HTERT RPE-1 (cell line): ENCODE measurements around the gene FUT8.

Experiments
- in situ Hi-C: fragments of 300-500 bp; cut with MboI; formaldehyde crosslinking; loops from 4 replicates; pipeline ENCODE4 v1.14.3; 2020; ENCODE audit warnings: low sequenced_read_pairs

The FUT8 gene

GRCh38 chr14:65550779-65551643 is 138.5 kb downstream of the FUT8 start:
- in situ Hi-C loops, result no loop called here

- in situ Hi-C loops, result no loop called here
These were observed 140.2 kb downstream of the FUT8 start for GRCh38 chr14:65552724-65553123.

GRCh38 chr14:65554837-65555236 is 142.3 kb downstream of the FUT8 start:
- in situ Hi-C loops, result no loop called here

- in situ Hi-C loops, result no loop called here
These were observed 142.8 kb downstream of the FUT8 start for GRCh38 chr14:65555358-65555757.

- in situ Hi-C loops, result no loop called here
These were observed 145.8 kb downstream of the FUT8 start for GRCh38 chr14:65558363-65558762.

GRCh38 chr14:65560340-65561027 is 148.0 kb downstream of the FUT8 start:
- in situ Hi-C loops, result no loop called here

GRCh38 chr14:65564370-65564769 is 151.8 kb downstream of the FUT8 start:
- in situ Hi-C loops, result no loop called here

GRCh38 chr14:65565948-65566347 is 153.4 kb downstream of the FUT8 start:
- in situ Hi-C loops, result no loop called here

GRCh38 chr14:65566820-65567522 is 154.4 kb downstream of the FUT8 start:
- in situ Hi-C loops, result no loop called here

GRCh38 chr14:65574611-65575010 is 162.1 kb downstream of the FUT8 start:
- in situ Hi-C loops, result no loop called here

- in situ Hi-C loops, result no loop called here
These were observed 162.9 kb downstream of the FUT8 start for GRCh38 chr14:65575389-65575788.

- in situ Hi-C loops, result no loop called here
These were observed 168.4 kb downstream of the FUT8 start for GRCh38 chr14:65580973-65581372.

GRCh38 chr14:65581378-65581777 is 168.8 kb downstream of the FUT8 start:
- in situ Hi-C loops, result no loop called here

GRCh38 chr14:65581799-65582198 is 169.3 kb downstream of the FUT8 start:
- in situ Hi-C loops, result no loop called here

GRCh38 chr14:65585216-65585615 is 172.7 kb downstream of the FUT8 start:
- in situ Hi-C loops, result no loop called here

GRCh38 chr14:65588426-65589140 is 176.1 kb downstream of the FUT8 start:
- in situ Hi-C loops, result no loop called here

- in situ Hi-C loops, result no loop called here
These were observed 181.8 kb downstream of the FUT8 start for GRCh38 chr14:65594153-65594881.

GRCh38 chr14:65594882-65595237 is 182.3 kb downstream of the FUT8 start:
- in situ Hi-C loops, result no loop called here

- in situ Hi-C loops, result no loop called here
These were observed 186.8 kb downstream of the FUT8 start for GRCh38 chr14:65599375-65599774.

GRCh38 chr14:65600742-65601141 is 188.2 kb downstream of the FUT8 start:
- in situ Hi-C loops, result no loop called here
